ENCODE measurements around the gene ADAM12.

ADAM12 gene

GRCh38 chr10:126016882-126017281 is 371.4 kb downstream of the ADAM12 start:
- no peak overlapping the region for H3K4me3 ChIP-seq (ENCODE audit: low read depth, low read length)
- no peak for TF ChIP-seq CTCF (IDR thresholded peaks at IDR 0.05; ENCODE audit: low read depth, low read length)

DNA sequence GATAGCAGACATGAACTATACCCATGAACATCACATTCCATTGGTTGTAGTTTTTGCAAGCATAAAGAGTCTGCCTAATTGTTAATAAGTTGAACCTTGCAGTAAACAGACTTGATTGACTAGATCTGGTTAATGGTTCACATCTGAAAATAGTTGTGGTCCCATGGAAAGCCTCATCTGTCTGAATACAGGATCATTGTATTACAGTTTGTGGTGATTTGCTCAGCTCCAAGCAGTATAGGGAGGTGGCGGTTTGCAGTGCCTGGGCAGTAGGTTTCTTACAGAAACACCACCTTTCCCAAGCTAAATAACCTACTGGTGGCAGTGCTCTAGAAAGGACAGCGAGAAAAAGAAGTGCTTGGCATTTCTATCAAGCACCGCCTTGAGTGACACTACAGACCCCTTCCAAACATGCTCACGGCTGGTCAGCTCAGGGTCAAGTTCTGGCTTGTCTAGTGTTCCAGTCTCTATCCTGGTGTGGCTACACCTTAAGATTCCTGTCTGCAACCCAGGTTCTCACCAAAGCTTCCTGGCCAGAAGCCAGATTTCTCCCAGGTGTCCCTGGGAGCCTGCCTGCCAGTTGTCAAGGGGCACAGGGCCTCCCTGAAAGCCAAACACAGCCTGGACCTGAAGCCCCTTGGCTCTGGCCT is 372.0 kb downstream of the ADAM12 start:
- no peak overlapping the region for H3K4me3 ChIP-seq (ENCODE audit: low read depth, low read length)
- TF ChIP-seq CTCF (IDR thresholded peaks at IDR 0.05; ENCODE audit: low read depth, low read length), result no peak

- TF ChIP-seq CTCF (IDR thresholded peaks at IDR 0.05; ENCODE audit: low read depth, low read length), result no peak
Measured at GRCh38 chr10:126015413-126015812, 372.9 kb downstream of the ADAM12 start.

DNA sequence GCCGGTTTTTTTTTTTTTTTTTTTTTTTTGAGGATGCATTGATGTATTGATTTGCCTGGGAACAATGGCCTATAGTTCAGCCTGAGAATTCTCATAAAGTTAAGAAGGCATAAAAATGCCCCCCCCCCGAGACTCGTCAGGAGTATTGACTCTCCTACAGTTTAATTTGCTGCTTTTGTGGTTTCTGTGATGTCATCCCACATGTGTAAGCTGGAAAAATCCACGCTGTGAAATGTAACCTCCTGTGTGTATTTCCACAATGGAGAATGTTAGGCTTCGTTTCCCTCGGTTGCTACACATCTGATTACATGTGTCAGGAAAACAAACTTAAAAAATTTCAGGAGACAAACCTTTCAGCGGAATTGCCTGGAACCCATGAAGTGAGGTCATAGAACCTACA is 374.0 kb downstream of the ADAM12 start:
- no peak for TF ChIP-seq CTCF (IDR thresholded peaks at IDR 0.05; ENCODE audit: low read depth, low read length)
- no peak overlapping the region for H3K4me3 ChIP-seq (ENCODE audit: low read depth, low read length)

More at GRCh38 chr10:126015413-126015812, 372.9 kb downstream of the ADAM12 start:
- no peak overlapping the region for H3K4me3 ChIP-seq (ENCODE audit: low read depth, low read length)

GRCh38 chr10:126013489-126014281 is 374.6 kb downstream of the ADAM12 start:
- no peak overlapping the region for H3K4me3 ChIP-seq (ENCODE audit: low read depth, low read length)
- TF ChIP-seq CTCF (IDR thresholded peaks at IDR 0.05; ENCODE audit: low read depth, low read length), result no peak

DNA sequence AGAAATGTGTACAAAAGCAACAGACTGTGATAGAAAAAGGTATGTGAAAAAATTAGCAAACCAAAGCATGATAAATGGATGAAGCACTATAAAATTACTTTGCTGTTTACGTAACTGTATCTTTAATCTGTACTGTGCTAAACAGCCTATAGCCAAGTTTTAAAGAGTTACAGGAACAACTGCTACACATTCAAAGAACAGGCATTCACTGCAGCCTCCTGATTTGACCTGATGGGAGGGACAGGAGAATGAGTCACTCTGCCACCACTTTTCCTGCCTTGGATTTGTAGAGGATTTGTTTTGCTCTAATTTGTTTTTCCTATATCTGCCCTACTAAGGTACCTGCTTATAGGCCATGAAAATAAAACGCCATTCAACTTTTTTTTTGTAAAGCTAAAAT is 375.8 kb downstream of the ADAM12 start:
- no peak overlapping the region for H3K4me3 ChIP-seq (ENCODE audit: low read depth, low read length)
- TF ChIP-seq CTCF (IDR thresholded peaks at IDR 0.05; ENCODE audit: low read depth, low read length), result no peak

DNA sequence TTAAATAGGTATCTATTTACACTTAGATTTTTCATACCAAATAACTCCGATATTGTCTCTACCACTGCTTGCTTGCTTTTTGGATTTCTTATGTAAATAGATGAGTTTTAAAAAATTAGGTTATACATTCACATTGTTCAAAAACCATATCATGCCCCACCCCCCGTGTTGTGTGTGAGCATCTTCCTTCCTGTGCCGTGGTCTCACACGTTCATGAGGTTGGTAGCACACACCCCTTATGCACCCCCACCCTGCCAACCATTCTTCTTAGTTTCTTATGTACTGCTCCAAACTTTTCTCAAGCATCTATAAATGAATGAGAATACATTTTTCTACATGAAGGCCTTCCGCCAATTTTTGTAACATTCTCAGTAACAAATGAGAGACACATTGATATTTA is 376.3 kb downstream of the ADAM12 start:
- no peak overlapping the region for H3K4me3 ChIP-seq (ENCODE audit: low read depth, low read length)
- TF ChIP-seq CTCF (IDR thresholded peaks at IDR 0.05; ENCODE audit: low read depth, low read length), result no peak
